ENCODE measurements around the gene MBNL2.

DNA sequence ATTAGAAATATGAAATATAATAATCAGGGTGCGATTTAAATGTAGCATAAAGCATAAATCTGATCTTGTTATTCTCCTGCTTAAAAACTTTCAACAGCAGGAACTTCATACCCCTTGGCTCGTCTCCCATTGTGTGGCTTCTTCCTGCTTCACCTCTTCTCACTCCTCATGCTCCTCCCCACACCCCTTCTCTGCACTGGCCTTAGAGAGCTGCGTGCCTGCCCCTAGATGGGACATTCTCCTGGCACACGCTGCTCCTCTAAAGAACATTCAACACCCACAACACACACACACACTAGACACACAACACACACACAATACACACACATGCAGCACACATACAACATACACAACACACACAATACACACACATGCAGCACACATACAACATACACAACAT lies 107.2 kb downstream of the MBNL2 start:
- TF ChIP-seq EZH2 (IDR thresholded peaks at IDR 0.05; ENCODE audit: insufficient read depth, poor library complexity, severe bottlenecking), result no peak
- TF ChIP-seq EZH2phosphoT487 (IDR thresholded peaks at IDR 0.05; ENCODE audit: insufficient read depth, low read depth), result no peak
